Activated T-helper 1 cell treated with anti-CD3 and anti-CD28 coated beads, Interleukin-2, amount 50 U/mL, for 16 hours (primary cell): ENCODE results near the gene TCFL5.

Source experiments
- DNase-seq, 2 donors: peaks; one replicate each; pipeline ENCODE4 v3.0.0-alpha.2; 2020; ENCODE audit warnings: low read depth in 1 of 2, low spot score in 1 of 2

TCFL5 gene

DNA sequence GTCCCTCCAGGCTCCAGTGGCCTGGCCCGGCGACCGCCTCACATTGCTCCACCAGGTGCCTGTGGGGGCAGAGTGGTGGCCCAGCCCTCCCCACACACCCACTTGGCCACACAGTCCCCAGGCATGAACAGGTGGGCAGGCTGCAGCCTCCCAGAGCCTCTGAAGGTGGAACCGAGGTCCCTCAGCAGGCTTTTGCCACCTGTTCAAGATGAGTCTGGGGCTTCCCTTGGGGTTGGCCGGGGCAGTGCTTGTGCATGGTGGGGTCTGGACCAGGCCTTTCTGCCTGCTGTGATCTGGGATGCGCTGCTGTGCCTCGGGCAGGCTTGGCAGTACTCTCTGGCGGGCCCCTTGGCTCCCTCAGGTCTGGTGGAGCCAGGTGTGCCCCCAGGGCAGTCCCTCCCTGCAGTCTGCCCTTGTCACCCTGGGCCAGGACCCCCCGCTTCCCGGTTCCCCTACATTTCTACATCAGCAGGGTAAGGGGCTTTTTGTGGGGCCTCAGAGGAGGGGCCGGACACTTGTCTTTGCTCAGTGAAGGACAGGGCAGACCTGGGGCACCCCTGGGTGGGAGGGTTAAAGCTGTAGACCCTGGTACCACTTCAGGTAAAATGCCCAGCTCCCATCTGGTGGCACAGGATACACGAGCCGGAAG lies 47.4 kb downstream of the TCFL5 start:
- no peak for DNase-seq

DNA sequence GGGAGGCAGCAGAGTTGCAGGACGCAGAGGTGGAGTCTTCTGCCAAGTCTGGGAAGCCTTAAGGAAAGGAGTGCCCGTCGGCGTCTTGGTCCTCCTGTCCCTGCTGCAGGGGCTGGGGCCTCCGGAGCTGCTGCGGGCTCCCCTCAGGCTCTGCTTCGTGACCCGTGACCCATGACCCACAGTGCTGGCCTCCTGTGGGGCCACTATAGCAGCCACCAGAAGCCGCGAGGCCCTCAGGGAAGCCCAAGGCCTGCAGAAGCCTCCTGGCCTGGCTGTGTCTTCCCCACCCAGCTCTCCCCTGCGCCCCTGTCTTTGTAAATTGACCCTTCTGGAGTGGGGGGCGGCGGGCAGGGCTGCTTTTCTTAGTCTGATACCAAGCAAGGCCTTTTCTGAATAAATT lies 48.0 kb downstream of the TCFL5 start:
- no peak for DNase-seq

DNA sequence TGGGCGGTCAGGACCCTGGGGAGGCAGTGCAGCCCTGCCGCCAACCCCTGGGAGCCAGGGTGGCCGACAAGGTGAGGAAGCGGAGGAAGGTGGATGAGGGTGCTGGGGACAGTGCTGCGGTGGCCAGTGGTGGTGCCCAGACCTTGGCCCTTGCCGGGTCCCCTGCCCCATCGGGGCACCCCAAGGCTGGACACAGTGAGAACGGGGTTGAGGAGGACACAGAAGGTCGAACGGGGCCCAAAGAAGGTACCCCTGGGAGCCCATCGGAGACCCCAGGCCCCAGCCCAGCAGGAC lies 48.8 kb downstream of the TCFL5 start:
- no peak for DNase-seq

DNA sequence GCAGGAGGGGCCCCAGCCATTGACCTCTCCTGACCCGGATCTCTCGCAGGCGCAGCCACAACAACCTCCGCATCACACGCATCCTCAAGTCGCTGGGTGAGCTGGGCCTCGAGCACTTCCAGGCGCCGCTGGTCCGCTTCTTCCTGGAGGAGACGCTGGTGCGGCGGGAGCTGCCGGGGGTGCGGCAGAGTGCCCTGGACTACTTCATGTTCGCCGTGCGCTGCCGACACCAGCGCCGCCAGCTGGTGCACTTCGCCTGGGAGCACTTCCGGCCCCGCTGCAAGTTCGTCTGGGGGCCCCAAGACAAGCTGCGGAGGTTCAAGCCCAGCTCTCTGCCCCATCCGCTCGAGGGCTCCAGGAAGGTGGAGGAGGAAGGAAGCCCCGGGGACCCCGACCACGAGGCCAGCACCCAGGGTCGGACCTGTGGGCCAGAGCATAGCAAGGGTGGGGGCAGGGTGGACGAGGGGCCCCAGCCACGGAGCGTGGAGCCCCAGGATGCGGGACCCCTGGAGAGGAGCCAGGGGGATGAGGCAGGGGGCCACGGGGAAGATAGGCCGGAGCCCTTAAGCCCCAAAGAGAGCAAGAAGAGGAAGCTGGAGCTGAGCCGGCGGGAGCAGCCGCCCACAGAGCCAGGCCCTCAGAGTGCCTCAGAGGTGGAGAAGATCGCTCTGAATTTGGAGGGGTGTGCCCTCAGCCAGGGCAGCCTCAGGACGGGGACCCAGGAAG lies 49.3 kb downstream of the TCFL5 start:
- no peak for DNase-seq

DNA sequence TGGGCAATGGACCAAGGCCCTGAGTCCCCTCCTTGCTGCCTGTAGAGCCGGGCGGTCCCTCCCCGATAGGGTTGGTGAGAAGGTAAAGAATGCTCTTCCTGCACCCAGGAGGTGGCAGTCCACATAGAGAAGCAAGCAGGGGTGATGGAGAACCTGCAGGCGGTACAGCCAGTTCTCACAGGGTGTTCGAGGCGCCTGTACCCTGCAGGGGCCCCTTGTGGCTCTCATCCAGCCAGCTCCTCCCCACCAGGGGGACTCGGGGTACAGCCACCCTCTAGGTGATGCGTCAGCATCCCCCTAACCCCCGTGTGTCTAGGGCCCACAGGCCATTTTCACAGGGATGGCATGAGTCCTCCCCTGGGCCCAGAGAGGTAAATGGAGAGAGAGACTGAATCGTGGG lies 49.9 kb downstream of the TCFL5 start:
- DNase-seq: no peak

DNA sequence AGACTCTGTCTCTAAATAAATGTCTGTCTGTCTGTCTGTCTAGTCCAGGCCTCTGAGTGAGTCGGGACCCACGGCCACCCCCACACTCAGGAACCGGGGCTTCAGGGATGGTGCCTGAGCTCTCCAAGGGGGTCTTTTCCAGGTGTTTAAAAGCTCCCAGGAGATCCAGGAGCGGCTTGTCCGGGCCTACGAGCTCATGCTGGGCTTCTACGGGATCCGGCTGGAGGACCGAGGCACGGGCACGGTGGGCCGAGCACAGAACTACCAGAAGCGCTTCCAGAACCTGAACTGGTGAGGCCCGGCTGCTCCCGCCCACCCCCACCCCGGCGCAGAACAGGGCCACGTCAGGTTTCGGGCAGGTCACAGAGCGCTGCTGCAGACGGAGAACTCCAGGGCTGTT lies 50.3 kb downstream of the TCFL5 start:
- DNase-seq: no peak

DNA sequence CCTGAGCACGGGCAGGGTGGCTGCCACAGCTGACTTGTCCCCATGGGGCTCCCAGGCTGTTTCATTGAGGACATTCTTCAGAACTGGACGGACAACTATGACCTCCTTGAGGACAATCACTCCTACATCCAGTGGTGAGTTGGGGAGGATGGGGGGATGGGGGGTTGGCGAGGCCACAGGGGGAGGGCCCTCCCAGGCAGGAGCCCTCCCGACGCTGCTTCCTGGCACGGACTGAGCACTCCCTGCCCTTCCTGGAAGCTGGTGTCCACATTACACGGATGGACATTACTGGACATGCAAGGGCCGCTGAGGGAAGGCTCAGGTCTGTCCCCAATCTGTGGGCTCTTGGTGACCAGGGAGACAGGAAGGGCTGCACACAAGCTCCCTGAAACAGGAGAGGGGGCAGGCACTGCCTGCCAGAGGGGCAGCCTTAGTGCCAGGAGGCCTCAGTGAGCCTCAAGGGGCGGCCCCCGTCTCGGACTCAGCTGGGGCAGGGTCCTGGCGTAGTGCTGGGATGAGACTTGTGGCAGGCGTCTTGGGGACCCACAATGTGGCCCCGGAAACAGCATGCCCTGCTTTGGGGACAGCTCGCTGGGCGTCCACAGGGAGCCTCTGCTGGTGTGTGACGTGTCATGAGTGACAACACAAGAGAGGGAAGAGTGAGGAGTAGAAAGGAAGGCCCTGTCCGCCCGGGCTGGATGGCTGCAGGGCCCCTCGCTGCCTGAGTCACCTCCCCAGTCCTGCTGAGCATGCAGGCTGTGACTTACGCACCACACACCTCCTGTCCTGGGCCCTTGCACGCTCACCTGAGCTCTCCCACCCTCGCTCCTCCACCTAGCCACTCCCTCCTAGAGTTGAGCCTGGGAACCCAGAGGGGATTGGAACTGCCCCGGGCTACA lies 51.8 kb downstream of the TCFL5 start:
- DNase-seq: no peak

DNA sequence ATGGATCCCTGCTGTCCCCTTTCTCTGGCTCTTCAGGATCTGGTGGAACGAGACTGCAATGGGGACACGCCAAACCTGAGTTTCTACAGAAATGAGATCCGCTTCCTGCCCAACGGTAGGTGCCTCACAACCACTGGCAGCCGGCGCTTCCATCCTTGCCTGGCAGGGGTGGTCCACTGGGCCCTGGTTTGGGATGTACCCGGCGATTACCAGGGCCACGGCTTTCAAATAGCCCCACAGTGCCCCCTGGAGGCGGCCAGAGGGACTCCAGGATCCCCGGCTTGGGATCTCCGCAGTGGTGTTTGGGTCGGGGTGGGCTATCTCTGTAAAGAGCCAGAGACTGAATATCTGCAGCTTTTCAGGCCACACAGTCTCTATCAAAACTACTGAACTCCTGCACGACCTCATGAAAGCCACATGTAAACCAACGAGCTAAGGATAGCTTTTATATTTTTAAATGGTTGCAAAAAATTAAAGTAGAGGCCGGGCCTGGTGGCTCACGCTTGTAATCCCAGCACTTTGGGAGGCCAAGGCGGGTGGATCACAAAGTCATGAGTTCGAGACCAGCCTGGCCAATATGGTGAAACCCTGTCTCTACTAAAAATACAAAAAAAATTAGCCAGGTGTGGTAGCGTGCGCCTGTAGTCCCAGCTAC lies 53.3 kb downstream of the TCFL5 start:
- peak; percentile 61 to 68 for DNase-seq

DNA sequence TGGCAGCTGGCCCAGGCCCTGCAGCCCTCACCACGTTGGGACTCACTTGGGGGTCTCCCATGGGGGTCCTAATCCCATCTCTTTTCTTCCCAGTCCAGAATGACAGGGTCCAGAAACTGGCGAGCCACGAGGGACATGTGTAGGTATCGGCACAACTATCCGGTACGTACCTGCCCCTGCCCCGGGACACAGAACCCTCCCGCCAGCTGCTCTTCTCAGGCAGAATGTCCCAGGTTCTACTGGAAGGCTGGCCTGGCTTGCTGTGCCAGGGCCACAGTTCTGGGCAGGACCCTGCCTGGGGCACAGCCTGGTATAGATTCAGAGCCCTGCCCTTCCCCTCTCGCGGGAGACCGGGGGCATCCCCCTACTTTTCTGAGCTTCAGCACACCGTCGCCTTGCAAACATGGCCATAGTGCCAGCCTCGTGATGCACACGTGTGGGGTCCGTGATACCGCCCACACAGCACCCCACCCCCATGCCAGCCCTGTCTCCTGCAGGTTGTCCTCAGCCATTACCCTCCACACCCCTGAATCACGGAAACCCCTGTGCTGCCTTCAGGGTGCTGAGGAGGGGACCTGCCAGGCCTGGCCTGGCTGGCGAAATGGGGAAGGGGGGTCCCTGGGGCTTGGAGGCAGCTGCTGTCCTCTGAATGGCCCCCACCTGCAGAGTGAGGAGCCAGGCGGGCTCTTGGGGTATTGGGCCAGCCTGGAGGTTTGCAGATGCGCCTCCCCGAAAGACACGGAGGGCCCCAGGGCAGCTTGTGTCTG lies 54.0 kb downstream of the TCFL5 start:
- DNase-seq: no peak

DNA sequence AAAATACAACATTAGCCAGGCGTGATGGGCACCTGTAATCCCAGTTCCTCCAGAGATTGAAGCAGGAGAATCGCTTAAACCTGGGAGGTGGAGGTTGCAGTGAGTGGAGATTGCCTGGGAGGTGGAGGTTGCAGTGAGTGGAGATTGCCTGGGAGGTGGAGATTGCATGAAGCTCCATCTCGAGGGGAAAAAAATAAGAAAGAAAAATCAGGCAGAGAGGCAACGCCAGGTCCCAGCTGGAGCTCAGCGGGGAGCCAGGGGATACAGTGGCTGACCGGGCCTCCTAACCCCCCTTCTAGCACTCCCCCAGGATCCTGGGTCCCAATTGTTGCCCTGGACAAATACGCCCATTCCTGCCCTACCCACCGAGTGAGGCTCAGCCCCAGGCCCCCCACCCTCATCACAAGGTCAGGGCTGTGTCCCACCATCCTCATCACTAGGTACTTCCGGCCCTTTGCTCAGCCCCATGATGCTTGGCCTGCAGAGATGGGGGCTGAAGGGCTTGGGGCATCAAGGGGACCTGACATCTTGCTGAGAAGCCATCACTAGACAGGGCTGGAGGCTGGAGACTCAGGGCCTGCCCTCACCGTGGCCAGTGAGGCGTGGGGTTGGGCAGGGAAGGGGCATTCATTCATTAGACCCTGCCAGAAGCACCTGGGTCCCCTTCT lies 55.1 kb downstream of the TCFL5 start:
- no peak for DNase-seq

DNA sequence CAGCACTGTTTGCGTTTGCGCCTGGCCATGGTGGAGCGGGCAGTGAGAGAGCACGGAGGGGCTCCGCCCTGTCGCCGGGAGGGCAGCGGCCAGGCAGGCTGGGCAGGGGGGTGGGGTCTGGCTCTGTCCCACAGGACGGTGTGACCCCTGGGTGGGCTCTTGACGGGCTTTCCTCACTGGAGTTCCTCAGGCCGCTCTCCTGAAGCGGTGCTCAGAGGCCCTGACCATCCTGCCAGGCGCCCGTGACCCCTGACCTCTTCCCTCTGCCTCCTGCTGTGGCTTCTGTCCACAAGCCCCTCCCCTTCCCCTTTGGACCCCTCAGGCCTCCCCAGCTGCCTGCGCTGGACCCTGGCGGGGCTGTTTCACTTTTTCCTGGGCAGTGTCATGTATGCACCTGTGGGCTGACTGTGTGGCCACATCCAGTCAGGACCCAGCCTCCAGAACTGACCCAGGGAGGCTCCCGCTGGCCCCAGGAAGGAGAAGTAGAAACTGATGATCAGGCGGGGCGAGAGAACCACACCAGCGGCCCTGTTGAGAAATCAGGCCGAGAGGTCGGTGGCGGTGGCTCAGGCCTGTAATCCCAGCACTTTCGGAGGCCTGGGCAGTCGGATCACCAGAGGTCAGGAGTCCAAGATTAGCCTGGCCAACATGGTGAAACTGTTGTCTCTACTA lies 55.8 kb downstream of the TCFL5 start:
- DNase-seq: no peak

DNA sequence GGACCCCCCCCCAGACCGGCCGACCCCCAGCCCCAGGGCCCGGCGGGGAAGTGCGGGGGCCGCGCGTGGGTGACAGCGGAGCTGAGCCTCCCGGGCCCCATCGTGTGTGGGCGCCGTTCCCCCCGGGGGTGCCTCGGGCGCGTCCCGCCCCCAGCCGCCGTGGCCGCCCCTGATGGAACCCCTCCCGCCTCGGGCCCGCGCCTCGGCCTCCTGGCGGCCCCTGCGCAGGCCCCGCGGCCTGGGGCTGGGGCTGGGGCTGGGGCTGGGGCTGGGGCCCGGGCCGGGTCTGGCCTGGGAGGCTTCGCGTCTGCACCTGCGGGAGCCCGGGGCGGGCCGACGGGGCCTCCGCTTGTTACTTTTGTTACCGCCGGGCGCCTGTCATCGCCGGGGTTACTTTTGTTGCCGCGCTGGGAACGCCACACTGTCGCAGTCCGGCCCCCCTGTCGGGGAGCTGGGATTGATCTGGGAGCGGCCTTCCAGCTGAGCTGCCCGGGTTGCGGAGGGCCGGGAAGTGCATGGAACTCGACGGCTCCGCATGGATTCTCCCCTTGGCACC lies 56.4 kb downstream of the TCFL5 start:
- no peak for DNase-seq

DNA sequence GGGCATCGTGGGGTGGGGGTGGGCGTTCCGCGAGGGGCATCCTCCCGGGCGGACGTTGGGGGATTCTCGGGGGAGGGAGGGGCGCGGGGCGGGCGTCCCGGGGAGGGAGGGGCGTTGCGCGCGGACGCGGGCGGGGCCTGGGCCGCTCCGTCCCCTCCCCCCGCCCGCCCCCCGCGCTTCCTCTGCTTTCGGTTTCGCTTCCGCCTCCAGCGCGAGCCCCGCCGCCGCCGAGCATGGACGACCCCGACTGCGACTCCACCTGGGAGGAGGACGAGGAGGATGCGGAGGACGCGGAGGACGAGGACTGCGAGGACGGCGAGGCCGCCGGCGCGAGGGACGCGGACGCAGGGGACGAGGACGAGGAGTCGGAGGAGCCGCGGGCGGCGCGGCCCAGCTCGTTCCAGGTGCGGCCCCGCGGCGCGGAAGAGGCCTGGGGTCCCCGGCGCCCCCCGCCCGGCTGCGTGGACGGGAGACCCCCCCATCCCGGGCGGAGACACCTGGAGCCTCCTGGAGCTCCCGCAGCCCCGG lies 56.9 kb downstream of the TCFL5 start, which contains the start of gene OGFR:
Gene OGFR (plus strand): TSS at position 209 of the 528 bp plus-strand sequence. CDS start 25 bp downstream, at position 234.
- peak; percentile 42 to 58 for DNase-seq

DNA sequence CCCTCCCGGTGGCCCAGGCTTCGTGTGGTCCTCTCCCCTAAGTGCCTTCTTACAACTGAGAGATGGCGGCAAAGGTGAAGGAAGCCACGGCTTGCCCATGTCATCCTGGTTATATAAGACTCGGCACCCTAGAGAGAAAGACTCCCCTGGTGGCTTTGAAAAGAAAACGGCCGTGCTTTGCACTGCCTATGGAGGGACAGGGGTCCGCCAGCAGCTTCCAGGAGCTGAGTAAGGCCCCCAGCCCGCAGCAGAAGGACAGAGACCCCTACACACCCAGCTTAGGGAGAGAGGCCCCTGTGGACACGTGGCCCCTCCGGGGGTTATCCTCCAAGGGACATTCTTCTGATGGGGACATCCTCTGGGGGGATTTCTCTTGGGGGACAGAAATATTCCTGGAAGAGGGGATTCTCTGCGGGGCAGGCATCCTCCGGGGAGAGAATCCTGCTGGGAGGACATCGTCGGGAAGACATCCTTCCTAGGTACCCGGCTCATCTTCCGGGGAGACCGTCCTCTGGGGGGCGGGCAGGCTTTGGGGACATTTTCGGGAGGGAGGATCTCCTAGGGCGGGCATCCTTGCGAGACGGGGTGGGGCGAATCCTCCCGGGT lies 57.5 kb downstream of the TCFL5 start:
- DNase-seq: no peak

DNA sequence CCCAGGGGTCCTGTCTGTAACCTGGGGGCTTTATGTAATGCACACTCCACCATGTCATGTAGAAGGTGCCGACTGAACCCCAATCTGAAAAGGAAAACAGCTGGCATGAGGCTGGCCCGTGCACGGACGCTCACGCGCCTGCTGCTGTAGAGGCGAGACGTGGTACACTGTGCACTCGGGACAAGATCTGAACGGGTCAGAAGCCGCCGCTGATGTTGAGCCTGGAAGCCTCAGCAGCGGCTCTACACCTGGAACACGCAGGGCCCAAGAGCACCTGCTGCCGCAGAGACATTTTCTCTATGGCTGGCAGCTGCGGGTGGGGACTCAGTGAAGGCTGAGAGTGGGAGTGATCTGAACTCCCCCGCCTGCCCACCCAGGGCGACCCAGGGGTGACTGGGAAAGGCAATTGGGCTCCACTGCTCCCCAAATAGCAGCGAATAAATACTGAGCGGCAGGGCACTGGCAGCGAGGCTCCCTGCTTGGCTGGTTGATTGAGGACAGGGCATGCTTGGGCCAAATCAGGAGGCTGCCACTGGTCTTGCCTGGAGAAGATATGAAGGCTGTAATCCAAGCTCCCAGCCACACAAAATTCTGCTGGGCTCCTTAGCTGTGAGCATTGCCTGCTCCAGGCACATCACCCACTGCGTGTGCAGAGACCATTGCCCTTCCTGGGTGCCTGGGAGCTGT lies 59.5 kb downstream of the TCFL5 start:
- no peak for DNase-seq

DNA sequence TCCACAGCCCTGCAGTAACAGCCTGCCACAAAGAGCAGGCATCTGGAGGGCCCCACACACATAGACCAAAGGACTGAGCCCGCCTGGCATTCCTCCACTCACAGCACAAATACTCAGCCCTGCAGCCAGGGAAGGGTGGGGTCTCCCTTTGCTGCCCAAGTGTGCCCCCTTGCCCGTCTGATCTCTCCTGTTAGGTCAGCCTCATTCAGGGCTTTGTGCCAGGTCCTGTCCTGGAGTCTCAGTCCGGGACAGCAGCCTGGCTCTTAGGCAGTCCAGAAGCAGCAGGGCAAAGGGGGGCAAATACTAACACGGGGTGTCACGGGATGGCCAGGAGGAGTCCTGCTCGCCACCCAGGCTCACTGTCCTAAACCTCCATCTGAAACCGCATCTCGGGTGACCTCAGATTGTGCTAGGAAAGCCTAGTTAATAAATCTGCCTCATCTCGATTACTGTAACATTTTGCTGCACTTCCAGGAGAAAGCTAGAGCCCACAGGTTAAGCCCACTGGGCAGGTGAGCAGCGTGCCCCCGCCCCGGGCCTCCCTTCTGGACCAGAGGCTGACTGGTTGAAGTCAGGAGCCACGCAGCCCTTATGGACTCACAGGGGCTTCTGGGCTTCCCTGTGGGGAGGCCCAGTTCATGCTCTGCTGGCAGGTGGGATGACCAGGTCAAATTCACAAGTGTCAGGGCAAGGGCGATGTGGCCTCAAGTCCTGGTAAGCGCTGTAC lies 60.2 kb downstream of the TCFL5 start:
- no peak for DNase-seq
